ENCODE data around the gene MMP24OS.

DNA sequence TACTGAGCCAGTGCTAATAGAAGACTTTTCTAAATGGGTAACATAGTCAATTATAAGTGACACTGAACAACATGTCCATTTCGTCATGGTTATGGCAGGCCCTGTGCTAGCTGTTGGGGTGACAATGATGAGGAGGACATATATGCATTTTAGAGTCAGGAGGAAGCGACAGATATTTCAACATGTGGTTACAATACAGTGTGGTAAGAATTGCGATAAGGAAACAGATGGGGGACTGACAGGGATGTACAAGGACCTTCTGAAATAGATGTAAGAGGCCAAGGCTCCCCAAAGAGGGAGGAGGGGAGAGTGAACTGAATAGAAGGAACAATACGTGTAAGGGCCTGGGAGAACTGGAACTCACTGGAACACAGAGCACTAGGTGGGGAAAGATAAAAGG lies 39.8 kb downstream of the MMP24OS start:
- TF ChIP-seq, protein P1, sequence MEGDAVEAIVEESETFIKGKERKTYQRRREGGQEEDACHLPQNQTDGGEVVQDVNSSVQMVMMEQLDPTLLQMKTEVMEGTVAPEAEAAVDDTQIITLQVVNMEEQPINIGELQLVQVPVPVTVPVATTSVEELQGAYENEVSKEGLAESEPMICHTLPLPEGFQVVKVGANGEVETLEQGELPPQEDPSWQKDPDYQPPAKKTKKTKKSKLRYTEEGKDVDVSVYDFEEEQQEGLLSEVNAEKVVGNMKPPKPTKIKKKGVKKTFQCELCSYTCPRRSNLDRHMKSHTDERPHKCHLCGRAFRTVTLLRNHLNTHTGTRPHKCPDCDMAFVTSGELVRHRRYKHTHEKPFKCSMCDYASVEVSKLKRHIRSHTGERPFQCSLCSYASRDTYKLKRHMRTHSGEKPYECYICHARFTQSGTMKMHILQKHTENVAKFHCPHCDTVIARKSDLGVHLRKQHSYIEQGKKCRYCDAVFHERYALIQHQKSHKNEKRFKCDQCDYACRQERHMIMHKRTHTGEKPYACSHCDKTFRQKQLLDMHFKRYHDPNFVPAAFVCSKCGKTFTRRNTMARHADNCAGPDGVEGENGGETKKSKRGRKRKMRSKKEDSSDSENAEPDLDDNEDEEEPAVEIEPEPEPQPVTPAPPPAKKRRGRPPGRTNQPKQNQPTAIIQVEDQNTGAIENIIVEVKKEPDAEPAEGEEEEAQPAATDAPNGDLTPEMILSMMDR (conservative IDR thresholded peaks at IDR 0.05 in 1 of 2, IDR thresholded peaks at IDR 0.05 in 1 of 2; ENCODE audit: extremely low read depth in 1 of 2, insufficient read depth in 1 of 2, low read depth in 1 of 2, low read length in 2 of 2) = no peak
- TF ChIP-seq EZH2 (IDR thresholded peaks at IDR 0.05; ENCODE audit: borderline replicate concordance, low read length) = no peak

Measured in mammary epithelial cell (primary cell).